ENCODE results near the gene DGCR2.
"Not testable (repeated sequence)": the region's sequence is repeated elsewhere in the genome, so short reads cannot be mapped to it uniquely, and the experiment has no call there.

GRCh38 chr22:19034031-19034723 lies 88.0 kb downstream of the DGCR2 start:
- TF ChIP-seq POLR2A (IDR thresholded peaks at IDR 0.05; ENCODE audit: low read length); GATA1 (IDR thresholded peaks at IDR 0.05; ENCODE audit: low read depth, low read length): not testable (repeated sequence)

All from erythroblast (primary cell).